ENCODE results near the gene SMYD3. TPM values are rescaled to one million over a fixed set of nuclear protein-coding genes. Genes with fewer than 3 reads are reported as not detected.

The SMYD3 gene
- total and polyA plus RNA-seq, 10 donors, result 12.5 to 33.1 (median 21.0) TPM

DNA sequence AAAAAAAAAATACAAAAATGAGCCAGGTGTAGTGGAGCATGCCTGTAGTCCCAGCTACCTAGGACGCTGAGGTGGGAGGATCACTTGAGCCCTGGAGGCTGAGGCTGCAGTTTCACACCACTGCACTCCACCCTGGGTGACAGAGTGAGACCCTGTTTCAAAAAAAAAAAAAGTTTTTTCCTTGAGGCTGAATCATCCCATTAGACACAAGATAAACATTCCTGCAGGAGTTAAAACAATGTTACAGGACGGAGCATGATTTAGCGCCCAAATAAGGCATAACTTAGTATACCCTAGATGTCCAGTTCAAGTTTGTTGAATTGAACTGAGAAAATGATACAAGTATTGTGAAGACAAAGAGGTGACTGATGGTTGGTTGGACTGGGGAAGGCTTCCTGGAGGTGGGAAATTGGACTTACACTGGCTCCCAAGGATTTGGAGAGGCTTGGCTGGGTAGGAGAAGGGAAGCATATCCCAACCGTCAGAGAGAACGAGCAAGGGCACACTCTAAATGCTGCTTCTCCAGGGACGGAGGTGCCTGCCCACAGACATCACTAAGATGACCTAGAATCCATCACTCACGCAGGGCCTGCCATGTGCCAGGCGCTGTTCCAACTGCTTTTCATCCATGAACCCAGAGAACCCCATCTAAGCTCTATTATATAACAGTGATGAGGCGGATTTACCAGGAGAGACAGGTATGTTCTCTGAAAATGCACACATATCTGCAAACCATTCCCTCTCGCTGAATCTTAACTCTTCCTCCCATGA, 741.7 kb downstream of the SMYD3 start:
- Histone ChIP-seq H3K27ac (no peak overlapping the region), H3K36me3 (peaks cover 0 to 33% (median 3%) of the 10 kb centered on the region in 6 donors), H3K27me3 (replicated peaks in 1 of 7) (no peaks in the 10 kb centered on the region), H3K4me3 (no peak overlapping the region), H3K9me3 (no peaks in the 10 kb centered on the region), H3K4me1 (no peaks in the 10 kb centered on the region)
- intact Hi-C loops (cut with DNase I; ENCODE audit: low total_unique reads), result no loop called here
- 92 to 95% (median 94%) methylated on average over 10 of the region's 10 CpGs for WGBS, 5 donors
- TF ChIP-seq POLR2AphosphoS5 (IDR thresholded peaks at IDR 0.05) (no peak), POLR2A (IDR thresholded peaks at IDR 0.05) (no peak)
- TF ChIP-seq, protein P1, sequence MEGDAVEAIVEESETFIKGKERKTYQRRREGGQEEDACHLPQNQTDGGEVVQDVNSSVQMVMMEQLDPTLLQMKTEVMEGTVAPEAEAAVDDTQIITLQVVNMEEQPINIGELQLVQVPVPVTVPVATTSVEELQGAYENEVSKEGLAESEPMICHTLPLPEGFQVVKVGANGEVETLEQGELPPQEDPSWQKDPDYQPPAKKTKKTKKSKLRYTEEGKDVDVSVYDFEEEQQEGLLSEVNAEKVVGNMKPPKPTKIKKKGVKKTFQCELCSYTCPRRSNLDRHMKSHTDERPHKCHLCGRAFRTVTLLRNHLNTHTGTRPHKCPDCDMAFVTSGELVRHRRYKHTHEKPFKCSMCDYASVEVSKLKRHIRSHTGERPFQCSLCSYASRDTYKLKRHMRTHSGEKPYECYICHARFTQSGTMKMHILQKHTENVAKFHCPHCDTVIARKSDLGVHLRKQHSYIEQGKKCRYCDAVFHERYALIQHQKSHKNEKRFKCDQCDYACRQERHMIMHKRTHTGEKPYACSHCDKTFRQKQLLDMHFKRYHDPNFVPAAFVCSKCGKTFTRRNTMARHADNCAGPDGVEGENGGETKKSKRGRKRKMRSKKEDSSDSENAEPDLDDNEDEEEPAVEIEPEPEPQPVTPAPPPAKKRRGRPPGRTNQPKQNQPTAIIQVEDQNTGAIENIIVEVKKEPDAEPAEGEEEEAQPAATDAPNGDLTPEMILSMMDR (IDR thresholded peaks at IDR 0.05 in 8 of 11, conservative IDR thresholded peaks at IDR 0.05 in 3 of 11), result no peak
- DNase-seq, result no peak

DNA sequence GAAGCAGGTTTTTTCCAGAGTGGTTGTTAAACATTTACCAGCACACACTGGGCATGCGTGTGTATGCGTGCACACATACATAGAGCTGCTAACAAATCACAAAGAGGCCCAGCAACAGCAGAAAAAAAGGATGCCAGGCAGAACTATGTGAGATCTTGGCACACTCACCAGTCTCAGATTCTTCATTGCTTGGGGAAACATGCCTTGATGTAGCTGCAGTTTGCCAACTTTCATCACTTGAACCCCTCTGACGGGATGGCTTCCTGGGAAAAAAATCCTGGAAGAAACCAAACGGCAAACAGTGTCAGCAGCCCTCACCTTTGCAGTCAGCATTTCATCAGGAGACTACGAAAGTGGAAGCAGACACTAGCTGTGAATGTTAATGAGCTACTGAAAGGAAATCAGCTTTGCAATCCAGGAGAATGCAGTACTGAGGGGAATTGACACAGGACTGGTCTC, 743.2 kb downstream of the SMYD3 start:
- Histone ChIP-seq H3K27me3 (replicated peaks in 1 of 7) (no peaks in the 10 kb centered on the region), H3K9me3 (no peaks in the 10 kb centered on the region), H3K27ac (no peak overlapping the region), H3K4me3 (no peak overlapping the region), H3K36me3 (peaks cover 0 to 33% (median 3%) of the 10 kb centered on the region in 6 donors), H3K4me1 (no peaks in the 10 kb centered on the region)
- 74 to 90% (median 86%) methylated on average over 5 of the region's 5 CpGs for WGBS, 5 donors
- intact Hi-C loops (cut with DNase I; ENCODE audit: low total_unique reads), result no loop called here
- TF ChIP-seq POLR2AphosphoS5 (IDR thresholded peaks at IDR 0.05) (no peak), POLR2A (IDR thresholded peaks at IDR 0.05) (no peak)
- TF ChIP-seq, protein P1 (IDR thresholded peaks at IDR 0.05 in 8 of 11, conservative IDR thresholded peaks at IDR 0.05 in 3 of 11), result no peak
- no peak for DNase-seq

DNA sequence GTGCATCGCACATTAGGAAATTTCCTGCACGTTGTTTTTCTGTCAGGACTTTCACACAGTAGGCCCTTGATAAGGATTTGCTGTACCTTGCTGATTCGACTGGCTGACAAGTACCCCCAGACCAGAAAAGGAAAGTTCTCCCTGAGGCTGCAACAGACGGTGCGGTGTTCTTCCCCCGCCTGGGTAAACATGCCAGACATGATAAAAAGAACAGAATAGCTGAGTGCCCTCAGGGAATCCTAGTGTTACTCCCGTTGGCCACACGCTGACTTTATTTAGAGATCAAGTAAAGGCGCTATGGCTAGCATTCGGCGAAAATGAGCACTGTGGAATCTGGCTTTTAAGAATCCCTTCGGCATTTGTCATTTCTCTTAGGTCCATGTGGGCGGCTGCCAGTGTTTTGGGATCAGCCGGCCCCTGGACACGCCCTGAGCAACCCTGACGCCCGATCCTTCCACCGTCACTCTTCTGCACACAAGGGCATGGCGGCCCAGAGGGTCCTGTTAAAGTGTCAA, 744.6 kb downstream of the SMYD3 start:
- intact Hi-C loops (cut with DNase I; ENCODE audit: low total_unique reads), result no loop called here
- Histone ChIP-seq H3K4me3 (no peak overlapping the region), H3K27me3 (replicated peaks in 1 of 7) (no peaks in the 10 kb centered on the region), H3K9me3 (peaks cover 0 to 1% (median 0%) of the 10 kb centered on the region in 8 donors), H3K4me1 (no peaks in the 10 kb centered on the region), H3K36me3 (peaks cover 0 to 33% (median 3%) of the 10 kb centered on the region in 6 donors), H3K27ac (no peak overlapping the region)
- TF ChIP-seq, protein P1 (IDR thresholded peaks at IDR 0.05 in 8 of 11, conservative IDR thresholded peaks at IDR 0.05 in 3 of 11), result no peak
- no peak for TF ChIP-seq POLR2AphosphoS5 (IDR thresholded peaks at IDR 0.05)
- TF ChIP-seq POLR2A (IDR thresholded peaks at IDR 0.05), result no peak
- WGBS, 5 donors, result 94 to 96% (median 95%) methylated on average over 19 of the region's 19 CpGs
- no peak for DNase-seq

DNA sequence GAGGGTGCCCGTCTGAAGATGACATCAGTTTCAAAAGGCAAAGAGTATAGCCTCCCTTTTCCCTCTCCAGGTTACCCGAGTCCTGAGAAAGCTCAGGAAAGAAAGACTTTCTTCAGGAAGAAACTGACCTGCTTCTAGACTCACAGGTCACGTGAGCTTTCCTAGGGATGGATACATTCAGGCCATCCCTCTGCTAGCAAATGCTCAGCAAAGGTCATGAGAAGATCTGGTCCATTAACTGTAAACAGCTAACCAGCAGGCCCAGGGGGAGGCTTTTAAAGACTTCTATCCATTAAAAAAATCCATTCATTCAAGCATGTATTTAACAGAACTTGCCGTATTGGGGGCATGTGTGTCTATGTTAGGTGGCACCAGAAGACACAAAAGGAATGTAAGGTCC, 746.8 kb downstream of the SMYD3 start:
- no peak for DNase-seq

More for the DNA sequence above, 746.8 kb downstream of the SMYD3 start:
- H3K36me3 ChIP-seq, result peaks cover 0 to 29% (median 3%) of the 10 kb centered on the region in 6 donors
- H3K4me3 ChIP-seq, result no peak overlapping the region
- WGBS, 5 donors, result 94 to 99% (median 97%) methylated on average over 4 of the region's 4 CpGs
- TF ChIP-seq, protein P1 (IDR thresholded peaks at IDR 0.05 in 8 of 11, conservative IDR thresholded peaks at IDR 0.05 in 3 of 11), result no peak
- TF ChIP-seq POLR2A (IDR thresholded peaks at IDR 0.05) (no peak), POLR2AphosphoS5 (IDR thresholded peaks at IDR 0.05) (no peak)
- no peaks in the 10 kb centered on the region for H3K27me3 ChIP-seq (replicated peaks in 1 of 7)
- peaks cover 0 to 23% (median 19%) of the 10 kb centered on the region in 8 donors for H3K9me3 ChIP-seq
- intact Hi-C loops (cut with DNase I; ENCODE audit: low total_unique reads), result no loop called here
- H3K27ac ChIP-seq, result no peak overlapping the region
- H3K4me1 ChIP-seq, result no peaks in the 10 kb centered on the region

Measured in spleen (tissue), 11 donors.